ENCODE data around the gene RAB3C.
A peak's percentile ranks its signal among the peaks of the same experiment; 100 is the strongest.

The RAB3C gene

GRCh38 chr5:58773744-58774441 lies 191.0 kb downstream of the RAB3C start:
- DNase-seq (ENCODE audit: low read depth) = no peak

- DNase-seq (ENCODE audit: low read depth) = no peak
Observed at GRCh38 chr5:58774937-58775336, 192.1 kb downstream of the RAB3C start.

- DNase-seq (ENCODE audit: low read depth) = no peak
Observed at GRCh38 chr5:58775701-58776262, 192.9 kb downstream of the RAB3C start.

GRCh38 chr5:58776559-58776958 lies 193.7 kb downstream of the RAB3C start:
- DNase-seq (ENCODE audit: low read depth) = no peak

- DNase-seq (ENCODE audit: low read depth) = no peak
Observed at GRCh38 chr5:58778888-58779287, 196.0 kb downstream of the RAB3C start.

GRCh38 chr5:58786035-58786434 lies 203.2 kb downstream of the RAB3C start:
- DNase-seq (ENCODE audit: low read depth) = no peak

GRCh38 chr5:58786711-58787303 lies 203.9 kb downstream of the RAB3C start:
- no peak for DNase-seq (ENCODE audit: low read depth)

- DNase-seq (ENCODE audit: low read depth) = no peak
Observed at GRCh38 chr5:58787987-58788386, 205.1 kb downstream of the RAB3C start.

GRCh38 chr5:58793888-58794657 lies 211.2 kb downstream of the RAB3C start:
- DNase-seq (ENCODE audit: low read depth) = no peak

- peak; percentile 7 for DNase-seq (ENCODE audit: low read depth)
Observed at GRCh38 chr5:58794875-58795274, 212.0 kb downstream of the RAB3C start.

- no peak for DNase-seq (ENCODE audit: low read depth)
Observed at GRCh38 chr5:58795327-58795726, 212.5 kb downstream of the RAB3C start.

GRCh38 chr5:58797021-58797420 lies 214.1 kb downstream of the RAB3C start:
- no peak for DNase-seq (ENCODE audit: low read depth)

GRCh38 chr5:58800356-58800755 lies 217.5 kb downstream of the RAB3C start:
- DNase-seq (ENCODE audit: low read depth) = no peak

GRCh38 chr5:58800861-58801540 lies 218.1 kb downstream of the RAB3C start:
- DNase-seq (ENCODE audit: low read depth) = no peak

- DNase-seq (ENCODE audit: low read depth) = no peak
Observed at GRCh38 chr5:58803056-58803455, 220.2 kb downstream of the RAB3C start.

GRCh38 chr5:58804291-58804690 lies 221.4 kb downstream of the RAB3C start:
- no peak for DNase-seq (ENCODE audit: low read depth)

GRCh38 chr5:58810086-58810485 lies 227.2 kb downstream of the RAB3C start:
- DNase-seq (ENCODE audit: low read depth) = no peak

- no peak for DNase-seq (ENCODE audit: low read depth)
Observed at GRCh38 chr5:58813855-58814254, 231.0 kb downstream of the RAB3C start.

- DNase-seq (ENCODE audit: low read depth) = no peak
Observed at GRCh38 chr5:58816181-58816731, 233.4 kb downstream of the RAB3C start.

GRCh38 chr5:58818465-58818864 lies 235.6 kb downstream of the RAB3C start:
- DNase-seq (ENCODE audit: low read depth) = no peak

GRCh38 chr5:58825441-58825840 lies 242.6 kb downstream of the RAB3C start:
- DNase-seq (ENCODE audit: low read depth) = no peak

GRCh38 chr5:58825899-58826298 lies 243.0 kb downstream of the RAB3C start:
- no peak for DNase-seq (ENCODE audit: low read depth)

Measured in activated T-cell treated with anti-CD3 and anti-CD28 coated beads for 24 hours (primary cell).